ENCODE results near the gene AOPEP.

DNA sequence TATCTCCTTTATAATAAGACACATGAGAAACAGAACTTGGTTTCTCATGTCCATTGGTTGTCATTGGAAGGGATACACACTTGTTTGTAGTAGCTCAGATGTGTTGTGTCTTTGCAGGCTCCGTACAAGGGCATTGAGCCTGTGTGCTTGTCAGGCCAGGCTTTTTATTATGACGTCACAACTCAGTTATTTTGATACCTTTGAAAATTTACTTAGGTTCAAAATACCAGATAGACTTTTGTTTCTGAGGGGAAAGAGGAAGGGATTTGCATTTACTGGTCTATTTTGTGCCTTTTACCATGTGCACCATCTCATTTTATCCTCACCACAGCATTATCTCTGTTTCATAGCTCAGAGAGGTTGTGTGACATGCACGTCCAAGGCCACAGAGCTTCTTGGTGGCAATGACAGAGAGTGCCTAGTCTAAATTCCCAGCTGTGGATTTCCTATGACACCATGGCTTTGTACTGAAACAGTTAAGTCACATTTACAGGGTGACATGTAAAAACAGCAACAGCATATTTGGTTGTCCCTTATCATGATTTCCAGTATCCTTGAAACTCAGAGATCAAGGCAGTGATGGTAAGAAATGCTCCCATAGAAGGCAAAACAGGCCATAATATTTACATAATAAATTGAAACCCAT is 268.7 kb downstream of the AOPEP start:
- TF ChIP-seq, protein P1, sequence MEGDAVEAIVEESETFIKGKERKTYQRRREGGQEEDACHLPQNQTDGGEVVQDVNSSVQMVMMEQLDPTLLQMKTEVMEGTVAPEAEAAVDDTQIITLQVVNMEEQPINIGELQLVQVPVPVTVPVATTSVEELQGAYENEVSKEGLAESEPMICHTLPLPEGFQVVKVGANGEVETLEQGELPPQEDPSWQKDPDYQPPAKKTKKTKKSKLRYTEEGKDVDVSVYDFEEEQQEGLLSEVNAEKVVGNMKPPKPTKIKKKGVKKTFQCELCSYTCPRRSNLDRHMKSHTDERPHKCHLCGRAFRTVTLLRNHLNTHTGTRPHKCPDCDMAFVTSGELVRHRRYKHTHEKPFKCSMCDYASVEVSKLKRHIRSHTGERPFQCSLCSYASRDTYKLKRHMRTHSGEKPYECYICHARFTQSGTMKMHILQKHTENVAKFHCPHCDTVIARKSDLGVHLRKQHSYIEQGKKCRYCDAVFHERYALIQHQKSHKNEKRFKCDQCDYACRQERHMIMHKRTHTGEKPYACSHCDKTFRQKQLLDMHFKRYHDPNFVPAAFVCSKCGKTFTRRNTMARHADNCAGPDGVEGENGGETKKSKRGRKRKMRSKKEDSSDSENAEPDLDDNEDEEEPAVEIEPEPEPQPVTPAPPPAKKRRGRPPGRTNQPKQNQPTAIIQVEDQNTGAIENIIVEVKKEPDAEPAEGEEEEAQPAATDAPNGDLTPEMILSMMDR (conservative IDR thresholded peaks at IDR 0.05 in 1 of 2, IDR thresholded peaks at IDR 0.05 in 1 of 2; ENCODE audit: low read depth in 1 of 2, low read length in 2 of 2), result no peak
- TF ChIP-seq EZH2 (IDR thresholded peaks at IDR 0.05; ENCODE audit: low read length, missing control alignments), result no peak
